ENCODE data around the gene NT5DC3. TPM values are rescaled to one million over a fixed set of nuclear protein-coding genes. Genes with fewer than 3 reads are reported as not detected.

The NT5DC3 gene
- total RNA-seq, 1 donor from 2014 or later, result 26.2 TPM

DNA sequence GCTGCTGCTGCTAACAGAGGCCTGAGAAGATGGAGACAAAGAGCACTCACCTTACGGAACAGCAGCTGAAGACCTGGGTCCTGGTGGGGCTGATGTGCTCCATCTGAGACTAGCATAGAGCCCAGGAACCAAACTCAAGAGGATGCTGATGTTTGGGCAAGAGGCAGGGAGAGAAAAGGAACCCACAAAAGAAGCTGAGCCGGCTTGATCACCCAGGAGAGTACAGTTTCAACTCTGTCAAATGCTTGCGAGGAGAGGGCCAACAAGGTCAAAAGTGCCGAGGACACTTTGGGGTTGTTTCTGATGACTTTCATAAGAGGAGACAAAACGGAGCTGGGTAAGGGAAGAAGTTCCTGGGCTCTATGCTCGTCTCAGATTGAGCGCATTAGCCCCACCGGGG, 17.3 kb upstream of the NT5DC3 start:
- ATAC-seq (no peak), DNase-seq (ENCODE audit: low spot score) (no peak)
- intact Hi-C loops (cut with DNase I), result no loop called here

DNA sequence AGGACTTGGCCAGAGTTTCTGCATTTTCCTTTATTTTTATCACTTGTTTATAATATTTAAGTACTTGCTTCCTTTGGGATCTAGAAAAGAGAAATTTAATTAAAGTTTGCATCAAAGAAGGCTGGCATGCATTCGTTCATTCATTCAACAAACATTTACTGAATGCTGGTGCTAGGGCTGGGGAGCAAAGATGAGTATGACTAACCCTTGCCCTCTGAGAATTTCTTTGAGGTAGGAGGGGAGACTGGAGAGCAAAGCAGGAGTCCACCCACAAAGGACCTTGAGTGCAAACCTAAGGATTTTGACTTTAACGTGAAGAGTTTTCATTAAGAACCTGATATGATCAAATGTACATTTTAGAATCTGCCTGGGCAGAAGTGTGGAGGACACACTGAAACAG, 16.1 kb upstream of the NT5DC3 start:
- ATAC-seq, result no peak
- intact Hi-C loops (cut with DNase I), result no loop called here
- no peak for DNase-seq (ENCODE audit: low spot score)

DNA sequence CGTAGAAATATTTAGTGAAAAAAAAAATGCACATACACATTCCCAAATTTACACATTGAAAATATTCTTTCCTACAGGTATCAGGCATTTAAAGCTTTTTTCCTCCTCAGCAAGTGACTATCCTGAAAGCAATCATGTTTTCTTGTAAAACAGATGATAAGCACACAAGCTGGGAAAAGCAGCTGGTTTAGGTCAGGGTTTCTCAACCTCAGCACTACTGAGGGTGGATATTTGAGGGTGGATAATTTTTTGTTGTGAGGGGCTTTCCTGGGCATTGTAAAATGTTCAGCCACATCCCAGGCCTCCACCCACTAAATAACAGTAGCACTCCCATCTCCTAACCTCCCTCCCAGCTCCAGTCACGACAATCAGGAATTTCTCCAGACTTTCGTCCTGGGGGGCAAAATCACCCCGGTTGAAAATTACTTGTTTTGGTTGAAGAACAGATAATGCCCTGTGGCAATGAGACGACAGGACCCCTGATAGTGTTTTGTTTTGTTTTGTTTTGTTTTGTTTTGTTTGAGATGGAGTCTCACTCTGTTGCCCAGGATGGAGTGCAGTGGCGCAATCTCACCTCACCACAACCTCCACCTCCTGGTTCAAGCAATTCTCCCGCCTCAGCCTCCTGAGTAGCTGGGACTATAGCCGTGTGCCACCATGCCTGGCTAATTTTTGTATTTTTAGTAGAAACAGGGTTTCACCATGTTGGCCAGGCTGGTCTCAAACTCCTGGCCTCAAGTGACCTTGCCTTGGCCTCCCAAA, 15.0 kb upstream of the NT5DC3 start:
- intact Hi-C loops (cut with DNase I), result no loop called here
- ATAC-seq (no peak), DNase-seq (ENCODE audit: low spot score) (no peak)

DNA sequence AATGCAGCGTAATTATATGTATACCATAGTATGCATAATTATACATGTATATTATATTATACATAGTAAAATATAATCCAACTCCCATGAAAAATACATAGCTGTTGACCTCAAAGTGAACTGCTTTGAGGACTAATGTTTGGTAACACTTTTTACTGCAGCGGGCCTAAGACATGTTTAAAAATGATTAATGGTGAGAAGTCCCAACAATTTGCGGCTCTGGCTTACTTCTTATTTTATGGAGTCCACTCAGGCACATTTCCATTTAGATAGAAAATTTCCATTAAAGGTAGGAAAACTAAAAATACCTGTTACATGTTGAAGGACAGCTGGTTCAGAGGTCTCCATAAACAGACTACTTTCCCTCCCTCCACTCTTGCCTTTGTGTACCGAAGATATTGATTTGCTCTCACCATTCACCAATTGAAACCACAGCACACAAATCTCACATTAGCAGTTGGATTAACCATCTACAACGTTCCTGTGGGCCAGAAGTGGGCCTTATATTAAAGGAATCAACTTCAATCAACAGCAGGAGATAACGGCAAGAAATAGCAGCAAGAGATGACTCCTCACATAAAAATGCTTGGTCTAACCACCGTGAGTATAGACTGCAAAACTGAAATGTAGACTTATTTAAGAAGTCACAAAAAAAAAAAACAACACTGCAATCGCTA, 14.1 kb upstream of the NT5DC3 start:
- intact Hi-C loops (cut with DNase I), result no loop called here

DNA sequence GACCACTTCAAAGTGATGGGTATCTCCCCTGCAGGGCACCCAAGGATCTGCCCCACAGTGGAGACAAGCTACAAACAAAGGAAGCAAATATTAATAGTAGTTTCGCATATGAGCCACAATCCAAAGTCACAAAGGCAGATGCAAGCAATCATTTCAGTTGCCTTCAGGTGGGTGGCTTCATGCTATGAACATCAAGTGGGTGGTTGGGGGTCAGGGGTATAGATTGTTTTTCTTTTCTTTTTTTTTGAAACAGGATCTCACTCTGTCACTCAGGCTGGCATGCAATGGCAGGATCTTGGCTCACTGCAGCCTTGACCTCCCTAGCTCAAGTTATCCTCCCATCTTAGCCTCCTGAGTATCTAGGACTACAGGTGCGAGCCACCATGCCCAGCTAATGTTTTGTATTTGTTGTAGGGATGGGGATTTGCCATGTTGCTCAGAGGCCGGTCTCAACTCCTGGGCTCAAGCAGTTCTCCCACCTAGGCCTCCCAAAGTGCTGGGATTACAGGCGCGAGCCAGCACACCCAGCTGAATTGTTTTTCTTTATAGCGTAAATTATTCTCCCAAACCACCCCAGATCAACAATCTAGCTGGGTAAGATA, 13.4 kb upstream of the NT5DC3 start:
- intact Hi-C loops (cut with DNase I), result no loop called here
- no peak for ATAC-seq
- DNase-seq (ENCODE audit: low spot score), result no peak

More for the DNA sequence above, 14.1 kb upstream of the NT5DC3 start:
- DNase-seq (ENCODE audit: low spot score), result no peak
- no peak for ATAC-seq

DNA sequence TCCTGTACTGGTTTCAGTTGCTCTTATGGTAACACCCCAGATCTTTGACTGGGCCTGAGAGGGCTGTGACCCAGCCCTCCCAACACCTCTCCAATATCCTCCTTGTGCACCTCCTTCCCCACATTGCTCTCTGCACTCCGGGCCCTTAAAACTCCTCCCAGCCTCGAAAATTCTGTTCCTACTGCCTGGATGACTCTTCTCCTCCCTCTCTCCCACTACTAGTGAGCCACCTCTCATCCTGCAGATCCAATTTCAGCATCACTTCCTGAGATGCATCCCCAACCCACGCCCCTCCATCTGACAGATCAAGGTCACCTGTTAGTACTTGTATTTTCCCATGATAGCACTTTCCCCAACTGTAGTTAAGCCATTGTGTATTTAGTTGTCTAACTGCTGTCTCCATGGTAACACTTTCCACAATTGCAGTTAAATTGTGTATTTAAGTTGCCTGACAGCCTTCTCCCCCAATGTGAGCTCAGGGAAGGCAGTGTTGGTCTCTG, 11.5 kb upstream of the NT5DC3 start:
- DNase-seq (ENCODE audit: low spot score) (no peak), ATAC-seq (no peak)
- intact Hi-C loops (cut with DNase I), result no loop called here

DNA sequence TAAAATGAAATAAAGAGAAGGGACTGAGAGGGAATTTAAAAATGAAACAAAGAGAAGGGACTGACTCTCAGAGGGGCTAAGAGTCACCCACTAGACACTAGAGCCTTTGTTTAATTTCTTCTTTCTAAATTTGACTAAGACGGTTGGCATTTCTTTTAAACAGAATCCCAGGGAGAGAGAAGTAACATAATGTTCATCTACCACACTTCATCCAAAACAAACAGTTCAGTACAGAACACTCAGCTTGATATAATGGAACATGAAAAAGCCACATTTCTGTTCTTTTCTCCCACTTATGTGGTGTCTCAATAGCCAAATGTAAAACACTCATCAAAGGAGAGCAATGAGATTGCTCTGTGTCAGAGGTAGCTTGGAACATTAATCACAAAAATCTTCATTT, 10.1 kb upstream of the NT5DC3 start:
- DNase-seq (ENCODE audit: low spot score) (no peak), ATAC-seq (peak; percentile 37)

DNA sequence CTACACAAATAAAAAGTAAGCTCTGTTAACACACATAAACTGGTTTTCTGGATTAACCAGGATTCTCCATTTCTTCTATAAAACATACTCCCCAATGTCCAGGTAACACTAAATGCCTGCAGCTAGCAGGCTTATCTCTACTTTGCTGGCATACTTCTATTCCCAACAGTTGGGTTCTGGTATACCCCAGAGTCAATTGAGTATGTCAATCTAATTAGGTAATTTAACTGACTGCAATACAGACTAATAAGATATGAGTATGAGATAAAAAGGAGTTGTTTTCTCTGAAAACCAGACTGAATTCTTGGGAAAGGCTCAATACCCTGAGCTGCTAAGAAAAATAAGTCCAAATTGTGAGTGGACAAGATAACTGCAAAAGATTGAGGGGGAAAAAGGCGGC, 9.4 kb upstream of the NT5DC3 start:
- DNase-seq (ENCODE audit: low spot score) (no peak), ATAC-seq (no peak)
- intact Hi-C loops (cut with DNase I), result no loop called here

More for the DNA sequence above, 10.1 kb upstream of the NT5DC3 start:
- intact Hi-C loops (cut with DNase I), result no loop called here

DNA sequence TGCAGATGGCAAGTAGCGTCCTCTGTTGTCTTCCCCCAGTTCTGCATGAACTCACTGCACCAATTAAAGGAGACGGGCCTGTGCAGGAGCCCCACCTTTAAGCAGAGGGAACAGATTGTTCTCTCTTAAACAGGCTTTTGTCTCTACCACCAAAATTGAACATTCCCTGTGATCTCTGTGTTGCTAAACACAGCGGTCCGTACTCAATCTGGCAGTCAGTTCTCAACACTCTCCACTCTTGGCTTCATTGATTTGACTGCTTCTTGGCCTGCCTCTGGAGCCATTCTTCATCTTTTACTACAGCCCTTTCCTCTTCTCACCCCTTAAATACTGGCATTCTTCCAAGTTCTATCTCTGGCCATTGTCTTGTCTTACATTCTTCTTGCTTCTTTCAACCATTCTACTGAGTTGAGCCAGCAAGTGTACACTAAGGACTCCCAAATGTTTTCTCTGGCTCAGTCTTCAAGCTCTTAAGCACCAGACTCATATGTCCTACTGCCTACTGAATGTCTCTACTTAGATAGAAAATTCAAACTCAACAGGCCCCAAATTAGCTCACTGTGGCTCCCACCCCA, 8.0 kb upstream of the NT5DC3 start:
- no peak for DNase-seq (ENCODE audit: low spot score)
- intact Hi-C loops (cut with DNase I), result no loop called here
- ATAC-seq, result peak; percentile 89

DNA sequence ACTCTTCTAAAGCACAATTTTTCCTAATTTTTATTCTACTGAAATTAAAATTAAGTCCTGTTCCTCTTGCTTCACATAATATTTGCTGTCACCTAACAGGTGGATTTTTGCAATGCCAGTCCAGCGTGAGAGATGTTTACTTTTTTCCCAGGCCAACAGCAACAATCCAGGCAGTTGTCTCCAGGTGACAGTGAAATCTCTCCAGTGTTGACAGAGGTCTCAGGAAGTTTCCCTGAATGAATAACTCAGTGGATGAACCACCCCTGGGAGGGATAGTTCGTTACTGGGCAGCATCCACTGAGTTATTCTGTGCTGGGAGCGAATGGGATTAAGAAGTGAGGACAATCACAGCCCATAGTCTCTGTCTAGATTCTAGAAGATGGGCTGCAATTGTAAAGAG, 7.1 kb upstream of the NT5DC3 start:
- no peak for DNase-seq (ENCODE audit: low spot score)
- ATAC-seq, result no peak
- intact Hi-C loops (cut with DNase I), result no loop called here

DNA sequence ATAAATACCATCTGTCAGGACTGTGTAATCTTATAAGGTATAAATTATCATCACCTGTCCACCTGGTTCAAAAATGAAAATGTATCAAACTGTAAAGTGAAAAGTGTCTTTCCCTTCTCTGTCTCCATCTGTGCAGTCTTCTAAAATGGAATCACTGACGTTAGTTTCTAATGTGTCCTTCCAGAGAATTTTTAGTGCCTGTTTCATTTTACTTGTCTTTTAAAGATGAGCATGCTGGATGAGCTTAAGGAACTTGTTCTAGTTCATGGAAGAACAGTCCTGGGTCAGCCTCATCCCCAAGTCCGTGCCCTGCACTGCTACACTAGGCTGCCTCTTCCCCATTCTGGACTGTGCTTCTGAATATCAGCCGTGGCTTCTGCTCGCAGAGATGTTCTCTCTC, 5.4 kb upstream of the NT5DC3 start:
- ATAC-seq (no peak), DNase-seq (ENCODE audit: low spot score) (no peak)
- intact Hi-C loops (cut with DNase I), result no loop called here

DNA sequence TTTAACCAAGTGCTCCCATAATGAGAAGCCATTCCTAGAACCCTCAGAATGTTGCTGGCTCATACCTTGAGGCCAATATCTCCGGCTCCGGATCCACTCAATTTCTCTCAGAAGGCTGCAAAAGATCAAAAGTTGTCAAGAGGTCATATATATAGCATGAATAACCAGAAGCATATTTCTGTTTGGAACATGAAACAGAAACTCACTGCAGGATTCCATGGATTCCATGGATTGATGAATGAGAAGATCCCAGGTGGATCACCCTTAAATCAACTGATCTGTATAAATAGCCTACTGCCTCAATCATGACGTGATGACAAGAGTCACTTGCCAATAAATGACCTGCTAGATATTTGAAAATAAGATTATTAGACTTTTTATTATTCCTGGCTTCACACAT, 3.3 kb upstream of the NT5DC3 start:
- no peak for DNase-seq (ENCODE audit: low spot score)
- intact Hi-C loops (cut with DNase I), result no loop called here
- no peak for ATAC-seq

DNA sequence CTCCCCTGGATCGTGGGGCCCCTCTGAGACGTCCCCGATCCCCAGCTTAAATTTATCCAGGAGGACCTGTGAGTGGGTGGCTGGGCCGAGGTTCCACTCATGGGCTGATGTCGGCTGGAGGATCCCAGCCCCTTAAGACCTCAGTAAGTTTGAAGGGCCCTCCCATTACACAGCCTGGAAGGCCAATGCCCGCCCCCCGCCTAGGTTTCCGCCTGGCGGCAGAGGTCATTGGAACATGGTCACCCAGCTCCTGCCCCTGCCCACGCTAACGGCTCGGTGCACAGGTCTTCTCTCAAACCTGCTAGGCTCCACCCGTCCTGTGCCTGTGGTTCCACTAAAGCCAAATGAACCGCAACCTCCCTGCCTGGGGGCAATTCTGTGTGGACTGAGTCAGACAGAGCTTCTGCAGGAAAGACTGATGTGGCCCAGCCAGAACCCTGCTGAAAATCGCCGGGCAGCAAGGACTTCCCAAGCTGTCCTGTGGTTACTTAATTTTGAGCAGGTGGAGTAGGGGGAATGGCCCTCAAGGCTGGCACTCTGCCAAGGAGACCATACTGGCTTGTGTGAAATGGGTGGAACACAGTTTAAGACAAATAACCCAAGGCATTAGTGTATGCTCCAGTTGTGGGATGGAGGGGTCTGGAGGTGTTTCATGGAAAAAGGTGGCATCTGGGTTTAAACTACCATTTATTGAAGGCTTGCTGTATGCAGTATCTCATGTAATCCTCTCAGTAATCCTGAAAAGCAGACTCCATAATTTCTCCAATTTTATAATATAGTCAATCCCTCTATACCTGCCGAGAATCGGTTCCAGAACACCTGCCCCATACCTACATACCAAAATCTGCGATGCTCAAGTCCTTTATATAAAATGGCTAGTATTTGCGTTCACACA, 903 bp upstream of the NT5DC3 start:
- DNase-seq (ENCODE audit: low spot score) (peak; percentile 70), ATAC-seq (peak; percentile 61)
- intact Hi-C loops (cut with DNase I), result no loop called here

DNA sequence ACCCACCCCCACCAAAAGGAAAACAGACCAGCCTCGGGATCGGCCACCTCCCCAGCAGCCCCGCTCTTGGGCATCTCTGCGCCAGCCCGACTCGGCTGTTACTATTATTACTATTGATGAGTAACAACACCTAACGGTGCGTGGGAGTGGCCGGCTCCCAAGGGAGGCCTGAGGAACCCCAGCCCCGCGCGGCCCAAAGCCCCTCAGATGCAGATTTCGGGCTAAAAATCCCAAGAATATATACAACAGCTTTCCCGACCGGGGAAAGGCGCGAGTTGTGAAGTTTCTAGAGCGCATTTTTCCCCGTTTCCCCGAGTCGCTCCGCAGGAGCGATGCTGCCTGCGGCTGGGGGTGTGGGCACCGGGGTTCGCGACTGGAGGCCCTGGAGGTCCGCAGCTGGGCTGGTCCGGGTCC, 565 bp downstream of the NT5DC3 start:
- ATAC-seq, result no peak
- peak; percentile 62 for DNase-seq (ENCODE audit: low spot score)
- intact Hi-C loops (cut with DNase I), result no loop called here

DNA sequence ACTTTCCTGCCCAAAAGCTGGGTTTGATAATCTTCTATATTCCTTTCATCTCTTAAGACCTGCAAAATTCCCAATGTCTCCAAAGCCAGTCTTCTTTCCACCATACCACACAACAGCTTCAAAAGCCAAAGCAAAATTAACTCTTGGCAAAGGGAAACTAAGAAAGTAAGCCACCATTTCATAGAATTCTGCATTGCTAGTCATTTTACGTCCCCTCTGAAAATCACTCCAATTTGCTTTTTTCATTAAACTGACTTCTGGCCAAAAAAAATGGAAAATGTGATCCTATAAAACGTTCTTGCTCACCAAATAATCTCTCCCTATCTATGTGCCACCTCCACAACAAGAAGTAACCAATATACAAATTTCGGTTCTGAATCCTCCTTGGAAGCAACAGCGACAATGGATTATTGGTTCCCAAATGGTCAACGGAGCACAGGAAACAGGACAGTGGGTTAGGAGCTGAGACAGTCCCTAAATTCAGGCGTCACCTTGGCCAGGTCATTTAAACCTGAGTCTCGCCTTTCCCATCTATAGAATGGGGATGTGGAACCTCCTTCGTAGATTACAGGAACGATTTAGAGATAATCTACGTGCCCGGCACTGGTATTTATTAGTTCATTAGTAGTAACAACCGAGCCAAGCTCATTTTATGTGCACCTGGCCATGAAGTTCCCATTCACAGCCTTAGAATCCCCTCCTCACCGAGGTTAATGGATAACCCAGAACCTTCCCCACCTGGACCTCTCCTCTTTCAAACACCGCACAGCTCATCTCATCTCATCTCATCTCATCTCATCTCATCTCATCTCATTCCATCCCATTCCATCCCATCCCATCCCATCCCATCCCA, 1.2 kb downstream of the NT5DC3 start:
- no peak for ATAC-seq
- intact Hi-C loops (cut with DNase I), result no loop called here
- no peak for DNase-seq (ENCODE audit: low spot score)

DNA sequence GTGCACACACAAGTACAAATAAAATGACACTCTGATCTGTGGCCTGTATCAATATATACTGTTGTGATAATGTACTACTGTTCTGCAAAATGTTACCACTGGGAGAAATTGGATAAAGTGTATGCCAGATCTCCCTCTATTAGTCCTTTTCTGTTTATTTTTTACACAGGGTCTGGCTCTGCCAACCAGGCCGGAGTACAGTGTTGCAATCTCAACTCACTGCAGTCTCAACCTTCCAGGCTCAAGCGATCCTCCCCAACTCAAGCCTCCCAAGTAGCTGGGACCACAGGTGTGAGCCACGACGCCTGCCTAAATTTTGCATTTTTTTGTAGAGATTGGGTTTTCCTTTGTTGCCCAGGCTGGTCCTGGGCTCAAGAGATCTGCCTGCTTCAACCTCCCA, 1.9 kb downstream of the NT5DC3 start:
- no peak for ATAC-seq
- intact Hi-C loops (cut with DNase I), result no loop called here
- DNase-seq (ENCODE audit: low spot score), result no peak

DNA sequence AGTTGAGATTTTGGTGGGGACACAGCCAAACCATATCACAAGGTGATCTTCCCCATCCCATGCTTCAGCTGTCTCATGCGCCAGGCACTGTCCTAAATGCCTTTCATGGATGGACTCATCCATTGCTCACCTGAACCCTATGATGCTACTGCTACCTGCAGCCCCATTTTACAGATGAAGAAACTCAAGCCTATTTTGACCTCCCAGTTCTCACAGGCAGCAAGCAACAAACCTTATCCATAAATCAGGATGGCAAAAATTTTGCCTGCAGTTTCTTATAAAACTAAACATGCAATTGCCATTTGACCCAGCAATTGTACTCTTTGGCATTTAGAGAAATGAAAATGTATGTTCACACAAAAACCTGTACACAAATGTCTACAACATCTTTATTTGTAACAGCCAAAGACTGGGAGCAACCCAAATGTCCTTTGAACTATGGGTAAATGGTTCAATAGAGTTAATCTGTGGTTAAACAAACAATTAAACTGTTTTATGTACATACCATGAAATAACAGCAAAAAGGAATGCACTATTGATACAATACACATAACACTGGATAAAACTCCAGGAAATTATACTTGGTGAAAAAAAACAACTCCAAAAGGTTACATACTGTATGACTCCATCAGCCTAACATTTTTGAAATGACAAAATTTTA, 2.6 kb downstream of the NT5DC3 start:
- DNase-seq (ENCODE audit: low spot score) (no peak), ATAC-seq (no peak)
- intact Hi-C loops (cut with DNase I), result no loop called here

DNA sequence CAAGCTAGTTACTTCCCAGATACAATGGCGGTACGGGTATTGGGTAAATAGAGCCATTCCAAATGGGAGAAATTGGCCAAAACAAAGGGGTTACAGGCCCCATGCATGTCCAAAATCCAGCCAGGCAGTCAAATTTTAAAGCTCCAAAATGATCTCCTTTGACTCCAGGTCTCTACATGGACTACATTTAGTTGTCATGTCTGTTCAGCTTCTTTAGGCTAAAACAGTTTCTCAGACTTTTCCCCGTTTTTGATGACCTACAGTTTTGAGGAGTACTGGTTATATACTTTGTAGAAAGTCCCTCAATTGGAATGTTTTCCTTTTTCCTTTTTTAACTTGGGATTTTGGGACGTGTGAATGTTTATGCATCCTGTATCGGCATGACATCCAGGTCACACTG, 4.7 kb downstream of the NT5DC3 start:
- intact Hi-C loops (cut with DNase I), result no loop called here
- ATAC-seq (no peak), DNase-seq (ENCODE audit: low spot score) (no peak)
